Ecto neural progenitor cell (in vitro differentiated cells): ENCODE data around the gene ARHGAP15.

Source experiments
- DNase-seq: peaks from one replicate; pipeline ENCODE4 v3.0.0-alpha.2; 2018; ENCODE audit warnings: low spot score

The ARHGAP15 gene

GRCh38 chr2:143144813-143145455 lies 15.7 kb downstream of the ARHGAP15 start:
- DNase-seq: no peak

GRCh38 chr2:143146366-143146765 lies 17.1 kb downstream of the ARHGAP15 start:
- no peak for DNase-seq

GRCh38 chr2:143146815-143147530 lies 17.8 kb downstream of the ARHGAP15 start:
- DNase-seq: no peak

GRCh38 chr2:143148011-143148410 lies 18.8 kb downstream of the ARHGAP15 start:
- no peak for DNase-seq

- DNase-seq: no peak
Observed at GRCh38 chr2:143148757-143149156, 19.5 kb downstream of the ARHGAP15 start.

- DNase-seq: no peak
Observed at GRCh38 chr2:143150287-143150686, 21.1 kb downstream of the ARHGAP15 start.

- DNase-seq: no peak
Observed at GRCh38 chr2:143151111-143151752, 22.0 kb downstream of the ARHGAP15 start.

GRCh38 chr2:143152219-143152618 lies 23.0 kb downstream of the ARHGAP15 start:
- DNase-seq: no peak

- no peak for DNase-seq
Observed at GRCh38 chr2:143152637-143153036, 23.4 kb downstream of the ARHGAP15 start.

- DNase-seq: no peak
Observed at GRCh38 chr2:143155661-143156060, 26.4 kb downstream of the ARHGAP15 start.

GRCh38 chr2:143157001-143157400 lies 27.8 kb downstream of the ARHGAP15 start:
- DNase-seq: no peak

- DNase-seq: no peak
Observed at GRCh38 chr2:143157418-143157817, 28.2 kb downstream of the ARHGAP15 start.

- no peak for DNase-seq
Observed at GRCh38 chr2:143158098-143158497, 28.9 kb downstream of the ARHGAP15 start.

- no peak for DNase-seq
Observed at GRCh38 chr2:143158551-143159485, 29.6 kb downstream of the ARHGAP15 start.

GRCh38 chr2:143159486-143159840 lies 30.2 kb downstream of the ARHGAP15 start:
- no peak for DNase-seq

- DNase-seq: no peak
Observed at GRCh38 chr2:143160732-143161707, 31.8 kb downstream of the ARHGAP15 start.

GRCh38 chr2:143162123-143162837 lies 33.1 kb downstream of the ARHGAP15 start:
- no peak for DNase-seq

GRCh38 chr2:143162997-143163396 lies 33.8 kb downstream of the ARHGAP15 start:
- no peak for DNase-seq

GRCh38 chr2:143163499-143163898 lies 34.3 kb downstream of the ARHGAP15 start:
- DNase-seq: no peak

GRCh38 chr2:143165291-143165690 lies 36.1 kb downstream of the ARHGAP15 start:
- no peak for DNase-seq
